Epithelial cell of esophagus (primary cell): ENCODE data around the gene ARHGAP12.

Experiments used
- DNase-seq: peaks from one replicate; pipeline ENCODE4 v3.0.0; 2010; ENCODE audit warnings: low read depth
- H3K4me3 ChIP-seq: 2 replicates; pipeline ENCODE4 v1.5.1; 2011; ENCODE audit warnings: mild to moderate bottlenecking, low read length, control low read depth
- TF ChIP-seq, protein P1 (sequence below): IDR thresholded peaks from 2 replicates; pipeline ENCODE4 v1.5.1; 2011; ENCODE audit warnings: low read depth, mild to moderate bottlenecking, low read length, control low read depth, inconsistent platforms; ENCODE audit not compliant: insufficient read depth; ENCODE audit errors: missing control alignments

ARHGAP12 gene

GRCh38 chr10:31883397-31883796, 45.2 kb downstream of the ARHGAP12 start:
- DNase-seq = no peak
- TF ChIP-seq, protein P1, sequence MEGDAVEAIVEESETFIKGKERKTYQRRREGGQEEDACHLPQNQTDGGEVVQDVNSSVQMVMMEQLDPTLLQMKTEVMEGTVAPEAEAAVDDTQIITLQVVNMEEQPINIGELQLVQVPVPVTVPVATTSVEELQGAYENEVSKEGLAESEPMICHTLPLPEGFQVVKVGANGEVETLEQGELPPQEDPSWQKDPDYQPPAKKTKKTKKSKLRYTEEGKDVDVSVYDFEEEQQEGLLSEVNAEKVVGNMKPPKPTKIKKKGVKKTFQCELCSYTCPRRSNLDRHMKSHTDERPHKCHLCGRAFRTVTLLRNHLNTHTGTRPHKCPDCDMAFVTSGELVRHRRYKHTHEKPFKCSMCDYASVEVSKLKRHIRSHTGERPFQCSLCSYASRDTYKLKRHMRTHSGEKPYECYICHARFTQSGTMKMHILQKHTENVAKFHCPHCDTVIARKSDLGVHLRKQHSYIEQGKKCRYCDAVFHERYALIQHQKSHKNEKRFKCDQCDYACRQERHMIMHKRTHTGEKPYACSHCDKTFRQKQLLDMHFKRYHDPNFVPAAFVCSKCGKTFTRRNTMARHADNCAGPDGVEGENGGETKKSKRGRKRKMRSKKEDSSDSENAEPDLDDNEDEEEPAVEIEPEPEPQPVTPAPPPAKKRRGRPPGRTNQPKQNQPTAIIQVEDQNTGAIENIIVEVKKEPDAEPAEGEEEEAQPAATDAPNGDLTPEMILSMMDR = no peak

GRCh38 chr10:31878486-31878885, 50.1 kb downstream of the ARHGAP12 start:
- H3K4me3 ChIP-seq = no peak overlapping the region
- TF ChIP-seq, protein P1 = no peak
- no peak for DNase-seq

More at GRCh38 chr10:31883397-31883796, 45.2 kb downstream of the ARHGAP12 start:
- H3K4me3 ChIP-seq = no peak overlapping the region

DNA sequence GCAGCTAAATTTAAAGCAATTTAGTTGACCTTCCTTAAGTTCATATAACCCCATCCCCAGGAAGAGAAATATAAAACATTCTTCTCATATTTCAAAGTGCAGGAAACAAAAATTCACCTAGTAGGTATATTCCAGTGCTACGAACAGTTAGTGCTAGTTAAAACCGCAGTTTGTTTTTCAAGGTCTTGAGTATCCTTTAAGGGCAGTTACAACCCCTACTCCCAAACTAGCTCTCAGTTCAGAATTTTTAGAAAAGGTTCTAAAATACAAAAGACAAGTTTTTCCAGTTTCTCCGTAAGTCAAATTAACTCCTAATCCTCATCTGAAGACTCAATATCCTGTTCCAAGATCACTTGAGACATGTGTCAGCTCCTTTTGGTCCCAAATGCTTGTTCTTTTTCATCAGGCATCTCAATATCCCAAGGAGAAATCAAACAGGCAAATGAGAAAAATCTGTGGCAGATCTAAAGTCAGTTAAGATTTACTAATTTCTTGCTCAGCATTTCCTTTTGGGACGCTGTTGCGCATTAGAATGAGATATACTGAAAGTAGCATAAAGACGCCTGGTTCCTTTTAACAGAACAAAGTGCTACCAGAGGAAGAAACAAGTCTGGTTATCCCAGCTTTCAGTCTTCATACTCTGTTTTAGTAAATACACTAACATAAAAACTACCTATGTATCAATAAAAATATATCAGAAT, 51.8 kb downstream of the ARHGAP12 start:
- no peak for DNase-seq
- TF ChIP-seq, protein P1 = no peak
- no peak overlapping the region for H3K4me3 ChIP-seq

DNA sequence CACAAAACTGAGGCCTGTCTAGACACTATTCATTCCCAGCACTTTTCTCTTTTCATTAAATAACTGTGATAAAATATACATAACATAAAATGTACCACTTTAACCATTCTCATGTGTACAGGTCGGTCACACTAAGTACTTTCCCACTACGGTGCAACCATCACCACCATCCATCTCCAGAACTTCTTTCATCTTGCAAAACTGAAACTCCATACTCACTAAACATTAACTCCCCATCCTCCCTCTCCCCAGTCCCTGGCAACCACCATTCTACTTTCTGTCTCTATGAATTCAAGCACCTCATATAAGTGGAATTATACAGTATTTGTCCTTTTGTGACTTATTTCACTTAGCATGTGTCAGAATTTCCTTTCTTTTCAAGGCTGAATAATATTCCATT, 53.0 kb downstream of the ARHGAP12 start:
- TF ChIP-seq, protein P1 = no peak
- H3K4me3 ChIP-seq = no peak overlapping the region
- no peak for DNase-seq

GRCh38 chr10:31873724-31874123, 54.9 kb downstream of the ARHGAP12 start:
- TF ChIP-seq, protein P1 = no peak
- no peak for DNase-seq
- no peak overlapping the region for H3K4me3 ChIP-seq

DNA sequence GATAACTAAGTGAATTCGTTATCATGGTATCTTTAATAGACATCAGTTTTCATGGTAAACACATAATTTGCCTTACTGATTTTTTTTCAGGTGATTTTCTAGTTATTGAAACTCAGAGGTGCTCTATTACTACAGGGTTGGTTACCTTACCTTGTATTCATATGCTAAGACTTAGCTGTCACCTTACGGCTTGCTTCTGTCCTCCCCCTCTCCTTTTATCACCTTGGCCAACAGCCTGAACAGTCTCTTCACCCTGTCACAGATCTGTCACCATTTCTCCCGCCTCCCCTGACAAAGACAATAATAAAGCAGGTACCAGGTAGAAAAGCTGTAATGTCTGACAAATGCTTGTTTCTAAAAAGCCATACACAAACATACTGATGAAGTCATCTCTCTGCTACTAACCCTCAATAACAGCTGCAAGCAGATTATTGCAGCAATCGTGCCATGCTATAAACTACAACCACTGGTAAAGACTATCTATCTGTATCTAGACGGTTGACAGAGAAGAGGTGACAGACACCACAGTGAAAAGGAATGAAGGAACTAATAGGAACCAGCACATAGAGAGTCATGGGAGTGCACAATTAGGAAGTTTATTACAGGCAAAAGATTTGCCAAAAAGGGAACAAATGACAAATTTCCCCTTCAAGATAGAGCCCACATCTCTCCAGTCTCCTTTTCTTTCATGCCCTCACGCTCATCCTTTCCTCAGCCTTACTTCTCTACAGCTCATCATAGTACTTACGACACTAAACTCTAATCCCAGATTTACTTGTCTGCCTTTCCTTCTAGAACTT, 57.2 kb downstream of the ARHGAP12 start:
- peak; percentile 31 for DNase-seq
- no peak overlapping the region for H3K4me3 ChIP-seq
- TF ChIP-seq, protein P1 = no peak

DNA sequence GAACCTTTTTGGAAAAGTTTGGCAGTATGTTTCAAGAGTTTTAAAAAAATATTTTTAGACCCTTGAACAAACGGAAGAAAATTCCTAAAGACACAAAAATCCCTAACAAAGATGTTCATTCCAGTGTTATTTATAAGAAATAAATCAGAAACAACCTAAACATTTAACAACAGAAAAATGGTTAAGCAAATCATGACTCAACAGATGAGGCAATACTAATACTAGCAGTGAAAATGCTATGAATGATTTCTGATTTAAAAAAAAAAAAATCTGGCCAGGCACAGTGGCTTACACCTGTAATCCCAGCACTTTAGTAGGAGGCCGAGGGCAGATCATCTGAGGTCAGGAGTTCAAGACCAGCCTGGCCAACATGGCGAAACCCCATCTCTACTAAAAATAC, 61.0 kb downstream of the ARHGAP12 start:
- peak; percentile 60 for DNase-seq

More for the DNA sequence above, 61.0 kb downstream of the ARHGAP12 start:
- no peak overlapping the region for H3K4me3 ChIP-seq
- TF ChIP-seq, protein P1 = no peak
